SK-N-SH treated with all-trans-retinoic acid at 6 μM for 48 hours (cell line): ENCODE results near the gene CHN1.

ENCODE experiments used
- ATAC-seq: fragments of 200-7000 bp; cut with Tn5 transposase; 3 replicates; pipeline ENCODE4 v1.9.1; 2020; ENCODE audit warnings: mild to moderate bottlenecking, moderate library complexity
- ARNTL ChIP-seq: fragments of 450-650 bp; formaldehyde crosslinking; IDR thresholded peaks from 2 replicates; pipeline ENCODE4 v1.5.0; 2020; ENCODE audit warnings: low read depth, mild to moderate bottlenecking, moderate library complexity, borderline replicate concordance
- CSDC2 ChIP-seq: fragments of 250-450 bp; sonication (Bioruptor Pico); IDR thresholded peaks from 2 replicates; pipeline ENCODE4 v1.5.0; 2020; ENCODE audit warnings: mild to moderate bottlenecking, moderate library complexity
- GLIS3 ChIP-seq: fragments of 250-450 bp; sonication (Bioruptor Pico); IDR thresholded peaks from 2 replicates; pipeline ENCODE4 v1.5.0; 2020; ENCODE audit warnings: mild to moderate bottlenecking, moderate library complexity
- ISL1 ChIP-seq: fragments of 250-450 bp; sonication (Bioruptor Pico); IDR thresholded peaks from 2 replicates; pipeline ENCODE4 v2.1.2; 2022; ENCODE audit warnings: mild to moderate bottlenecking, moderate library complexity
- OSR1 ChIP-seq: fragments of 250-450 bp; sonication (Bioruptor Pico); IDR thresholded peaks from 2 replicates; pipeline ENCODE4 v1.8.0; 2022; ENCODE audit warnings: moderate library complexity, mild to moderate bottlenecking, inconsistent platforms
- PPARA ChIP-seq: fragments of 250-450 bp; sonication (Bioruptor Pico); IDR thresholded peaks from 2 replicates; pipeline ENCODE4 v1.5.0; 2020; ENCODE audit warnings: mild to moderate bottlenecking, borderline replicate concordance
- RARB ChIP-seq: fragments of 250-450 bp; sonication (Bioruptor Pico); IDR thresholded peaks from 2 replicates; pipeline ENCODE4 v1.8.0; 2021; ENCODE audit warnings: mild to moderate bottlenecking, moderate library complexity
- TCF4 ChIP-seq: fragments of 250-450 bp; sonication (Bioruptor Pico); IDR thresholded peaks from 2 replicates; pipeline ENCODE4 v1.8.0; 2021; ENCODE audit warnings: mild to moderate bottlenecking, moderate library complexity, borderline replicate concordance
- TOX ChIP-seq: fragments of 250-450 bp; sonication (Bioruptor Pico); IDR thresholded peaks from 2 replicates; pipeline ENCODE4 v1.8.0; 2021; ENCODE audit warnings: mild to moderate bottlenecking, moderate library complexity, borderline replicate concordance
- ZC3H10 ChIP-seq: fragments of 250-450 bp; sonication (Bioruptor Pico); IDR thresholded peaks from 2 replicates; pipeline ENCODE4 v1.5.1; 2021; ENCODE audit warnings: mild to moderate bottlenecking, moderate library complexity
- ZFP3 ChIP-seq: fragments of 250-450 bp; sonication (Bioruptor Pico); IDR thresholded peaks from 2 replicates; pipeline ENCODE4 v1.5.0; 2020; ENCODE audit warnings: mild to moderate bottlenecking, moderate library complexity
- ZFP30 ChIP-seq: fragments of 450-650 bp; formaldehyde crosslinking; IDR thresholded peaks from 2 replicates; pipeline ENCODE4 v1.5.0; 2022; ENCODE audit warnings: mild to moderate bottlenecking, moderate library complexity
- ZNF565 ChIP-seq: fragments of 450-650 bp; formaldehyde crosslinking; conservative IDR thresholded peaks from 2 replicates; pipeline ENCODE4 v1.5.0; 2020; ENCODE audit warnings: low read depth, mild to moderate bottlenecking, moderate library complexity
- ZNF70 ChIP-seq: fragments of 450-650 bp; formaldehyde crosslinking; IDR thresholded peaks from 2 replicates; pipeline ENCODE4 v1.5.0; 2020; ENCODE audit warnings: mild to moderate bottlenecking, moderate library complexity
- ZNF8 ChIP-seq: fragments of 450-650 bp; formaldehyde crosslinking; IDR thresholded peaks from 2 replicates; pipeline ENCODE4 v1.5.0; 2020; ENCODE audit warnings: mild to moderate bottlenecking, moderate library complexity
- TF ChIP-seq, protein P1 (sequence below): fragments of 250-450 bp; sonication (Bioruptor Pico); IDR thresholded peaks from 2 replicates; pipeline ENCODE4 v1.8.0; 2020; ENCODE audit warnings: mild to moderate bottlenecking, moderate library complexity, borderline replicate concordance
- TF ChIP-seq, protein P2 (sequence below): fragments of 250-450 bp; sonication (Bioruptor Pico); IDR thresholded peaks from 2 replicates; pipeline ENCODE4 v1.5.1; 2021; ENCODE audit warnings: mild to moderate bottlenecking, moderate library complexity
- TF ChIP-seq, protein P3 (sequence below): fragments of 250-450 bp; sonication (Bioruptor Pico); IDR thresholded peaks from 2 replicates; pipeline ENCODE4 v1.8.0; 2021; ENCODE audit warnings: low read depth, mild to moderate bottlenecking, moderate library complexity, borderline replicate concordance
- TF ChIP-seq, protein P4 (sequence below): fragments of 250-450 bp; sonication (Bioruptor Pico); IDR thresholded peaks from 2 replicates; pipeline ENCODE4 v1.5.1; 2020; ENCODE audit warnings: low read depth, mild to moderate bottlenecking, moderate library complexity
- TF ChIP-seq, protein P5 (sequence below): fragments of 250-450 bp; sonication (Bioruptor Pico); IDR thresholded peaks from 2 replicates; pipeline ENCODE4 v1.5.0; 2020; ENCODE audit warnings: mild to moderate bottlenecking, moderate library complexity

The CHN1 gene

DNA sequence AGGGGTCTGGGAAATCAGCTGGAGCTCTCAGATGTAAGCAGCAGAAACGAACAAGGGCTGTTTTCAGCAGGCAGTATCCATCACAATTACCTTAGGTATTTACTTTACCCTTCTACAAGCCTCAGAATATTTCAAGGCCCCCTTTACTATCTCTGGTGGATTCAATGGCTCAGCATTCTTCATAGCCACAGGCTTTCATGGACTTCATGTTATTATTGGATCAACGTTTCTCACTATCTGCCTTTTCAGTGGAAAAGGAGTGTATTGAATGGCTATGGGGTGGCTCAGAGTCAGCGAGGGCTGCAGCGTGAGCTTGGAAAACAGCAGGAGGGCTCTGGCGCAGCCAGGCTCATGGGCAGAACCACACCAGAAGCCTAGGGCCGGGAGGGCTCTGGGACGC, 224.3 kb downstream of the CHN1 start:
- no peak for TF ChIP-seq ISL1 (CRISPR knock-in tag)

DNA sequence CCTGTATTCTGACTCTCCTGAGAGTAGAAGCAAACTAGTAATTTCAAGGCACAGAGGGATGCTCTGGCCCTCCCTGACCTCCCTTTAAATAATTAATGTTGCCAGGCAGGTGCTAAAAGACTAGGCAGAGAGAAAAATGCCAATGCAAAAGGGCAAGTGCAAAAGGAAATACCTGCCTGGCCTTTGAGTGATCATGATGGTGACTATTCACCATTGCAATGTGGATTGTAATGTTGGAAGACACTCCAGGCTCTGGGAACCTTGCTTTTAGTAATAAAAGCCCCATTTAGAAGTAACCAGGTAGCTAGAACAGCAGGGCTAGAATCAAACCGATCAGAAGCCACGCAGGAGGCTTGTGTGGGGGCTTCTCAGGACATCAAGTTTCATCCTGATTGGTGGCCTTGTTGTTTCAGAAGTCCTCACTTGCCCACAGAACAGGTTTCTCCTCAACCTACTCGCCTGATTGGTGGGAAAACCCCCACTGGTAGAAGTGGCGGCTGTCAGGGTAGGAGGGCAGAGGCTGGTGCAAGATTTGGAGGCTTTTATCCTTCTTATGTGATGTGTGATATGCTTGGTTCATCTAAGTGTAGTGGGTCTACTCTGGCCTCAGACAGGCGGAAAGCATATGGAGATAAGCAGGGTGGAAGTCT, 224.9 kb downstream of the CHN1 start:
- ATAC-seq, result no peak; the same call in 2 of the 3 replicates
- TF ChIP-seq ISL1 (CRISPR knock-in tag), result no peak
- no peak for TF ChIP-seq ZNF565
- TF ChIP-seq ZC3H10, result no peak
- no peak for TF ChIP-seq TOX
- no peak for TF ChIP-seq PPARA
- TF ChIP-seq TCF4 (CRISPR knock-in tag), result no peak
- no peak for TF ChIP-seq ZNF70 (CRISPR knock-in tag)
- TF ChIP-seq CSDC2 (CRISPR knock-in tag), result no peak

More for the DNA sequence above, 224.3 kb downstream of the CHN1 start:
- no peak for ATAC-seq

DNA sequence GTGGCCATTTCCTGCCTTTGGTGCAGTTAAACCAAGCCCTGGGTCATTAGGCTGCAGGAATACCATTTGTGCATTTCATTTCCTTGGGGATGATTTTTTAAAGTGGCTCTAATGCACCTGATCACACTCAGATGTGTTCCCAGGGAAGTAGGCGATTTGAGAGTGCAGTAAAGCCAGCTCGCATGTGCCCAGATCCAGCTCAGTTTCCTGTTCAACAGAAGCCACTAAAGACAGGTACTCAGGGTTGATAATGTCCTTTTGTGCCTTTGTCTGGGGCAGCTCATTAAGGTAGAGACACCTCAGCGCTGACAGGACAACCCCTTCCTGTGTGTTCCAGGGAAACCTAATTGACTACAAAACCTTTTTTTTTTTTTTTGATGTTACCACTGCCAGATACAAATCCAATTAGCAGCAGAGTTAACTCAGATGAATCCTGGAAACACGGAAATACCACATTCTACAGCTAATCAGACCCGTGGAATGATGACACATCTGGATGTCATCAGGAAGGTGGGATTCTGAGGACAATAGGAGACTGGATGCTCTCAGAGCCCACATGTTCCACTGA, 225.7 kb downstream of the CHN1 start:
- TF ChIP-seq, protein P1, sequence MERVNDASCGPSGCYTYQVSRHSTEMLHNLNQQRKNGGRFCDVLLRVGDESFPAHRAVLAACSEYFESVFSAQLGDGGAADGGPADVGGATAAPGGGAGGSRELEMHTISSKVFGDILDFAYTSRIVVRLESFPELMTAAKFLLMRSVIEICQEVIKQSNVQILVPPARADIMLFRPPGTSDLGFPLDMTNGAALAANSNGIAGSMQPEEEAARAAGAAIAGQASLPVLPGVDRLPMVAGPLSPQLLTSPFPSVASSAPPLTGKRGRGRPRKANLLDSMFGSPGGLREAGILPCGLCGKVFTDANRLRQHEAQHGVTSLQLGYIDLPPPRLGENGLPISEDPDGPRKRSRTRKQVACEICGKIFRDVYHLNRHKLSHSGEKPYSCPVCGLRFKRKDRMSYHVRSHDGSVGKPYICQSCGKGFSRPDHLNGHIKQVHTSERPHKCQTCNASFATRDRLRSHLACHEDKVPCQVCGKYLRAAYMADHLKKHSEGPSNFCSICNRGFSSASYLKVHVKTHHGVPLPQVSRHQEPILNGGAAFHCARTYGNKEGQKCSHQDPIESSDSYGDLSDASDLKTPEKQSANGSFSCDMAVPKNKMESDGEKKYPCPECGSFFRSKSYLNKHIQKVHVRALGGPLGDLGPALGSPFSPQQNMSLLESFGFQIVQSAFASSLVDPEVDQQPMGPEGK (CRISPR knock-in tag), result no peak
- TF ChIP-seq ZFP3 (CRISPR knock-in tag) (no peak), ZFP30 (no peak), ZNF70 (CRISPR knock-in tag) (no peak), ARNTL (CRISPR knock-in tag) (no peak), RARB (no peak), GLIS3 (no peak), OSR1 (CRISPR knock-in tag) (no peak), PPARA (no peak), TOX (no peak)
- TF ChIP-seq, protein P2, sequence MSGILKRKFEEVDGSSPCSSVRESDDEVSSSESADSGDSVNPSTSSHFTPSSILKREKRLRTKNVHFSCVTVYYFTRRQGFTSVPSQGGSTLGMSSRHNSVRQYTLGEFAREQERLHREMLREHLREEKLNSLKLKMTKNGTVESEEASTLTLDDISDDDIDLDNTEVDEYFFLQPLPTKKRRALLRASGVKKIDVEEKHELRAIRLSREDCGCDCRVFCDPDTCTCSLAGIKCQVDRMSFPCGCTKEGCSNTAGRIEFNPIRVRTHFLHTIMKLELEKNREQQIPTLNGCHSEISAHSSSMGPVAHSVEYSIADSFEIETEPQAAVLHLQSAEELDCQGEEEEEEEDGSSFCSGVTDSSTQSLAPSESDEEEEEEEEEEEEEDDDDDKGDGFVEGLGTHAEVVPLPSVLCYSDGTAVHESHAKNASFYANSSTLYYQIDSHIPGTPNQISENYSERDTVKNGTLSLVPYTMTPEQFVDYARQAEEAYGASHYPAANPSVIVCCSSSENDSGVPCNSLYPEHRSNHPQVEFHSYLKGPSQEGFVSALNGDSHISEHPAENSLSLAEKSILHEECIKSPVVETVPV (CRISPR knock-in tag), result no peak
- TF ChIP-seq, protein P3, sequence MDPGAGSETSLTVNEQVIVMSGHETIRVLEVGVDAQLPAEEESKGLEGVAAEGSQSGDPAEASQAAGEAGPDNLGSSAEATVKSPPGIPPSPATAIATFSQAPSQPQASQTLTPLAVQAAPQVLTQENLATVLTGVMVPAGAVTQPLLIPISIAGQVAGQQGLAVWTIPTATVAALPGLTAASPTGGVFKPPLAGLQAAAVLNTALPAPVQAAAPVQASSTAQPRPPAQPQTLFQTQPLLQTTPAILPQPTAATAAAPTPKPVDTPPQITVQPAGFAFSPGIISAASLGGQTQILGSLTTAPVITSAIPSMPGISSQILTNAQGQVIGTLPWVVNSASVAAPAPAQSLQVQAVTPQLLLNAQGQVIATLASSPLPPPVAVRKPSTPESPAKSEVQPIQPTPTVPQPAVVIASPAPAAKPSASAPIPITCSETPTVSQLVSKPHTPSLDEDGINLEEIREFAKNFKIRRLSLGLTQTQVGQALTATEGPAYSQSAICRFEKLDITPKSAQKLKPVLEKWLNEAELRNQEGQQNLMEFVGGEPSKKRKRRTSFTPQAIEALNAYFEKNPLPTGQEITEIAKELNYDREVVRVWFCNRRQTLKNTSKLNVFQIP (CRISPR knock-in tag), result no peak
- TF ChIP-seq, protein P4, sequence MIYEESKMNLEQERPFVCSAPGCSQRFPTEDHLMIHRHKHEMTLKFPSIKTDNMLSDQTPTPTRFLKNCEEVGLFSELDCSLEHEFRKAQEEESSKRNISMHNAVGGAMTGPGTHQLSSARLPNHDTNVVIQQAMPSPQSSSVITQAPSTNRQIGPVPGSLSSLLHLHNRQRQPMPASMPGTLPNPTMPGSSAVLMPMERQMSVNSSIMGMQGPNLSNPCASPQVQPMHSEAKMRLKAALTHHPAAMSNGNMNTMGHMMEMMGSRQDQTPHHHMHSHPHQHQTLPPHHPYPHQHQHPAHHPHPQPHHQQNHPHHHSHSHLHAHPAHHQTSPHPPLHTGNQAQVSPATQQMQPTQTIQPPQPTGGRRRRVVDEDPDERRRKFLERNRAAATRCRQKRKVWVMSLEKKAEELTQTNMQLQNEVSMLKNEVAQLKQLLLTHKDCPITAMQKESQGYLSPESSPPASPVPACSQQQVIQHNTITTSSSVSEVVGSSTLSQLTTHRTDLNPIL (CRISPR knock-in tag), result no peak
- peak; percentile 34 for ATAC-seq

DNA sequence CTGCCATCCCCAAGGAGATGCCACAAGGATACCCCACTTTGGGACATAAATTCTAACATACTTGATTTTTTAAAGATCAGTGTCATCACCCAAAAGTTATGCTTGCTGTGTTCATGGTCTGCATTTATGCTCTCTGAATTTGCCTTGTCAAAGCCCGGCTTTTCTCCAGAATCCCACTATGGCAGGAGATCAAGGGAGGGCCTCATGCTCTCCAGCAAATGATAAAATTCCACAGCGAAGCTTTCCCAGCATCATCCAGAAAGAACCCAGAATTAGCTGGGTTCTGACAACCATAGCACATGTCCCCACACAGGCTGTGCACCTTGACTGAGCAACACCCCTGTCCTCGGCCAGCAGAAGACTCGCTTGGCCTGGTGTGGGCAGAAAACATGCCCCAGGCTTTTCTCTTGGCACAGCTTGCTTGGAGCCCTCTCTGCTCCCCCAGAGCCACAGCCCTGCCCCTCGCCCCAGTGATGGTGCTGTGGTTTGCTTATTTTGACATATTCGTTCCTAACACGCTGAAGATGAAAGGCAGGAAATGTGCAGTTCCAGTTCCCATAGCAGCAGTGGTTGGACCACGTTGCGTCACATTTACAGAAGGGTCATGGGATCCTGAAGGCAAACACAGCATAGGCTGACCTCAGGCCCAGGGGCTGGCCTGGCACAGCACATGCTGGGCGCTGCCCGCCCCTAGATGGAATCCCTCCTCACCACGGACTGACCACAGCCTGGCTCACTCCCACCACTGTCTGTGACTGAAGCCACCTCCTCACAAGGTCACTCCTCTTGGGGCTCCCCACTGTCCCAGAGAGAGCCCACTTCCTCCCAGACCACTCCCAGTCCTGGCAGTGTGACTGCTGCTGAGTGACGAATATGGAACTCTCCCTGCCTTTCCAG, 226.8 kb downstream of the CHN1 start:
- no peak for TF ChIP-seq GLIS3
- TF ChIP-seq ZFP3 (CRISPR knock-in tag), result no peak
- TF ChIP-seq ZNF8, result no peak
- TF ChIP-seq, protein P5, sequence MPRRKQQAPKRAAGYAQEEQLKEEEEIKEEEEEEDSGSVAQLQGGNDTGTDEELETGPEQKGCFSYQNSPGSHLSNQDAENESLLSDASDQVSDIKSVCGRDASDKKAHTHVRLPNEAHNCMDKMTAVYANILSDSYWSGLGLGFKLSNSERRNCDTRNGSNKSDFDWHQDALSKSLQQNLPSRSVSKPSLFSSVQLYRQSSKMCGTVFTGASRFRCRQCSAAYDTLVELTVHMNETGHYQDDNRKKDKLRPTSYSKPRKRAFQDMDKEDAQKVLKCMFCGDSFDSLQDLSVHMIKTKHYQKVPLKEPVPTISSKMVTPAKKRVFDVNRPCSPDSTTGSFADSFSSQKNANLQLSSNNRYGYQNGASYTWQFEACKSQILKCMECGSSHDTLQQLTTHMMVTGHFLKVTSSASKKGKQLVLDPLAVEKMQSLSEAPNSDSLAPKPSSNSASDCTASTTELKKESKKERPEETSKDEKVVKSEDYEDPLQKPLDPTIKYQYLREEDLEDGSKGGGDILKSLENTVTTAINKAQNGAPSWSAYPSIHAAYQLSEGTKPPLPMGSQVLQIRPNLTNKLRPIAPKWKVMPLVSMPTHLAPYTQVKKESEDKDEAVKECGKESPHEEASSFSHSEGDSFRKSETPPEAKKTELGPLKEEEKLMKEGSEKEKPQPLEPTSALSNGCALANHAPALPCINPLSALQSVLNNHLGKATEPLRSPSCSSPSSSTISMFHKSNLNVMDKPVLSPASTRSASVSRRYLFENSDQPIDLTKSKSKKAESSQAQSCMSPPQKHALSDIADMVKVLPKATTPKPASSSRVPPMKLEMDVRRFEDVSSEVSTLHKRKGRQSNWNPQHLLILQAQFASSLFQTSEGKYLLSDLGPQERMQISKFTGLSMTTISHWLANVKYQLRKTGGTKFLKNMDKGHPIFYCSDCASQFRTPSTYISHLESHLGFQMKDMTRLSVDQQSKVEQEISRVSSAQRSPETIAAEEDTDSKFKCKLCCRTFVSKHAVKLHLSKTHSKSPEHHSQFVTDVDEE (CRISPR knock-in tag), result no peak
- TF ChIP-seq ZFP30, result no peak
- TF ChIP-seq, protein P2 (CRISPR knock-in tag), result no peak
- ATAC-seq, result peak; percentile 14; the same call in 2 of the 3 replicates
